Endodermal cell (in vitro differentiated cells): Measurements from ENCODE around the gene ULBP2. TPM values are rescaled to one million over a fixed set of nuclear protein-coding genes. Genes with fewer than 3 reads are reported as not detected.
"Not testable (repeated sequence)": the region's sequence is repeated elsewhere in the genome, so short reads cannot be mapped to it uniquely, and the experiment has no call there.

ENCODE experiments used
- DNase-seq: peaks from one replicate; pipeline ENCODE4 v3.0.0-alpha.2; 2017
- H3K27ac ChIP-seq: 2 replicates; pipeline ENCODE4 v1.5.1; 2013; ENCODE audit warnings: mild to moderate bottlenecking, low read depth, low read length, moderate library complexity
- H3K27me3 ChIP-seq: 2 replicates; pipeline ENCODE4 v1.6.1; 2013; ENCODE audit warnings: mild to moderate bottlenecking, low read length, moderate library complexity; ENCODE audit not compliant: insufficient read depth, control insufficient read depth, poor library complexity, severe bottlenecking
- H3K36me3 ChIP-seq: 2 replicates; pipeline ENCODE4 v1.7.0; 2013; ENCODE audit warnings: mild to moderate bottlenecking, low read length, moderate library complexity; ENCODE audit not compliant: control insufficient read depth, insufficient read depth
- H3K4me1 ChIP-seq: one replicate; pipeline ENCODE4 v1.7.0; 2013; ENCODE audit warnings: low read length; ENCODE audit not compliant: control insufficient read depth, insufficient read depth
- H3K4me3 ChIP-seq: 2 replicates; pipeline ENCODE4 v1.5.1; 2013; ENCODE audit warnings: mild to moderate bottlenecking, low read length, moderate library complexity
- H3K9ac ChIP-seq: 2 replicates; pipeline ENCODE4 v1.6.1; 2013; ENCODE audit warnings: mild to moderate bottlenecking, low read length, moderate library complexity; ENCODE audit not compliant: poor library complexity, severe bottlenecking; ENCODE audit errors: extremely low read depth
- H3K9me3 ChIP-seq: 2 replicates; pipeline ENCODE4 v1.6.1; 2013; ENCODE audit warnings: mild to moderate bottlenecking, low read length, moderate library complexity; ENCODE audit not compliant: control insufficient read depth
- H3K27ac Mint-ChIP-seq: 2 replicates; pipeline ENCODE4 v1.8.0; 2020; ENCODE audit warnings: mixed read lengths
- H3K27me3 Mint-ChIP-seq: 2 replicates; pipeline ENCODE4 v1.8.0; 2021; ENCODE audit warnings: mild to moderate bottlenecking, mixed read lengths; ENCODE audit not compliant: insufficient read depth
- H3K36me3 Mint-ChIP-seq: 2 replicates; pipeline ENCODE4 v1.8.0; 2020; ENCODE audit warnings: low read depth, mixed read lengths
- H3K4me1 Mint-ChIP-seq: 2 replicates; pipeline ENCODE4 v1.8.0; 2020; ENCODE audit warnings: mixed read lengths
- H3K4me3 Mint-ChIP-seq: 2 replicates; pipeline ENCODE4 v1.8.0; 2020; ENCODE audit warnings: mild to moderate bottlenecking, moderate library complexity, mixed read lengths
- H3K9me3 Mint-ChIP-seq: 2 replicates; pipeline ENCODE4 v1.8.0; 2020; ENCODE audit warnings: mild to moderate bottlenecking, mixed read lengths
- WGBS, 2 experiments: methylation state at CpG; one replicate each; pipeline versions ENCODE4 v1.1.5 to v1.1.7; 2013; ENCODE audit warnings: missing lambda C conversion rate in 2 of 2, mixed read lengths in 1 of 2; ENCODE audit not compliant: insufficient coverage in 1 of 2, insufficient read length in 1 of 2; 5-methylcytosine and 5-hydroxymethylcytosine counted together
- total RNA-seq, 2 donors: library from RNA; stranded (reverse); fragmentation: NEBNext Ultra II Directional in 1 of 2; extraction: Animal tissue kit (Norgen Biotek cat#: 25700) in 1 of 2; gene quantifications; 2 replicates in 1 of 2; 3 replicates in 1 of 2; pipeline ENCODE4 v1.2.1, GENCODE V29; 2021
- TF ChIP-seq, protein P1 (sequence below): fragments of 200-600 bp; sonication (generic); conservative IDR thresholded peaks from 2 replicates; pipeline ENCODE4 v1.5.0; 2021; ENCODE audit warnings: antibody characterized with exemption, mild to moderate bottlenecking

The ULBP2 gene
- total RNA-seq, 2 donors from 2014 or later = 0.20 TPM; not detected in 1

GRCh38 chr6:149951096-149951495 lies 9.3 kb downstream of the ULBP2 start:
- Histone ChIP-seq H3K9ac (no peak overlapping the region), H3K36me3 (no peaks in the 10 kb centered on the region), H3K27ac (no peak overlapping the region), H3K4me3 (no peak overlapping the region), H3K9me3 (no peaks in the 10 kb centered on the region), H3K4me1 (no peaks in the 10 kb centered on the region), H3K27me3 (peaks cover 93% of the 10 kb centered on the region)
- Mint-ChIP-seq H3K27ac (no peak overlapping the region), H3K36me3 (no peaks in the 10 kb centered on the region), H3K9me3 (peaks cover 2% of the 10 kb centered on the region), H3K27me3 (peaks cover 91% of the 10 kb centered on the region), H3K4me1 (peaks cover 2% of the 10 kb centered on the region), H3K4me3 (no peak overlapping the region)
- 81 to 87% methylated on average over 3 to 9 of the region's 9 CpGs for WGBS, 2 experiments
- no peak for DNase-seq
- TF ChIP-seq, protein P1, sequence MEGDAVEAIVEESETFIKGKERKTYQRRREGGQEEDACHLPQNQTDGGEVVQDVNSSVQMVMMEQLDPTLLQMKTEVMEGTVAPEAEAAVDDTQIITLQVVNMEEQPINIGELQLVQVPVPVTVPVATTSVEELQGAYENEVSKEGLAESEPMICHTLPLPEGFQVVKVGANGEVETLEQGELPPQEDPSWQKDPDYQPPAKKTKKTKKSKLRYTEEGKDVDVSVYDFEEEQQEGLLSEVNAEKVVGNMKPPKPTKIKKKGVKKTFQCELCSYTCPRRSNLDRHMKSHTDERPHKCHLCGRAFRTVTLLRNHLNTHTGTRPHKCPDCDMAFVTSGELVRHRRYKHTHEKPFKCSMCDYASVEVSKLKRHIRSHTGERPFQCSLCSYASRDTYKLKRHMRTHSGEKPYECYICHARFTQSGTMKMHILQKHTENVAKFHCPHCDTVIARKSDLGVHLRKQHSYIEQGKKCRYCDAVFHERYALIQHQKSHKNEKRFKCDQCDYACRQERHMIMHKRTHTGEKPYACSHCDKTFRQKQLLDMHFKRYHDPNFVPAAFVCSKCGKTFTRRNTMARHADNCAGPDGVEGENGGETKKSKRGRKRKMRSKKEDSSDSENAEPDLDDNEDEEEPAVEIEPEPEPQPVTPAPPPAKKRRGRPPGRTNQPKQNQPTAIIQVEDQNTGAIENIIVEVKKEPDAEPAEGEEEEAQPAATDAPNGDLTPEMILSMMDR = no peak

DNA sequence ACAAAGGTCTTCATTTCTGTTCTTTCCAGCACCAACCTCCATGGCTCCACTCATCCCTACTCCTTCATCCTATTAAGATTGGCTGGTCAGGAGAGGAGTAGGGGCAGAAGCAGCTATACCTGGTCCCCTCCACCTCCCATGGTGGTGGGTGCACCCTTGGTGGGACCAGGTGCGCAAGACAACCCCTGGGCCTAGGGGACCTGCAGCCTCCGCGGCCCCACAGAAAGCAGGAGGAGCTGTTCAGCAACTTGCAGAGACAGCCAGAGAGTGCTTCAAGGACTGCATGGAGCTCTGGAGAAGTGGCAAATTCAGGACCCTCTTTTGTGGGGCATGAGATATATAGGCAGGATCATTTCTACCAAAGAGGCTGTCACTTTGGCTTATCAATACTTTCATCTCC lies 9.8 kb downstream of the ULBP2 start:
- Histone ChIP-seq H3K27me3 (peaks cover 93% of the 10 kb centered on the region), H3K9me3 (no peaks in the 10 kb centered on the region), H3K27ac (no peak overlapping the region), H3K9ac (no peak overlapping the region), H3K4me1 (no peaks in the 10 kb centered on the region), H3K4me3 (no peak overlapping the region), H3K36me3 (no peaks in the 10 kb centered on the region)
- H3K9me3 Mint-ChIP-seq = peaks cover 2% of the 10 kb centered on the region
- H3K4me1 Mint-ChIP-seq = peaks cover 2% of the 10 kb centered on the region
- peaks cover 90% of the 10 kb centered on the region for H3K27me3 Mint-ChIP-seq
- H3K36me3 Mint-ChIP-seq = no peaks in the 10 kb centered on the region
- H3K4me3 Mint-ChIP-seq = no peak overlapping the region
- TF ChIP-seq, protein P1 = no peak
- no peak for DNase-seq
- WGBS, 2 experiments = 87 to 90% methylated on average over 3 of the region's 3 CpGs
- H3K27ac Mint-ChIP-seq = no peak overlapping the region

GRCh38 chr6:149953390-149953789 lies 11.6 kb downstream of the ULBP2 start:
- not testable (repeated sequence) for H3K4me1 Mint-ChIP-seq, H3K4me3 ChIP-seq, H3K27ac ChIP-seq, H3K9me3 Mint-ChIP-seq, H3K4me1 ChIP-seq, H3K4me3 Mint-ChIP-seq, H3K9me3 ChIP-seq, H3K36me3 Mint-ChIP-seq, H3K36me3 ChIP-seq, H3K9ac ChIP-seq, H3K27ac Mint-ChIP-seq
- H3K27me3 Mint-ChIP-seq = peaks cover 97% of the 10 kb centered on the region
- WGBS, 2 experiments = 44 to 57% methylated on average over 2 of the region's 2 CpGs
- peak; percentile 42 for DNase-seq
- H3K27me3 ChIP-seq = peaks cover 100% of the 10 kb centered on the region

GRCh38 chr6:149953934-149954327 lies 12.1 kb downstream of the ULBP2 start:
- H3K27ac Mint-ChIP-seq, H3K4me1 ChIP-seq, H3K9me3 Mint-ChIP-seq, H3K4me3 Mint-ChIP-seq, H3K36me3 Mint-ChIP-seq, H3K27ac ChIP-seq, DNase-seq, H3K4me3 ChIP-seq, H3K4me1 Mint-ChIP-seq, H3K9ac ChIP-seq, H3K36me3 ChIP-seq, H3K9me3 ChIP-seq: not testable (repeated sequence)
- WGBS, 2 experiments = no CpG with 5 or more reads among the region's 10 CpGs
- H3K27me3 ChIP-seq = peaks cover 100% of the 10 kb centered on the region
- H3K27me3 Mint-ChIP-seq = peaks cover 95% of the 10 kb centered on the region
- TF ChIP-seq, protein P1 = peak; percentile 15

GRCh38 chr6:149954328-149954983 lies 12.6 kb downstream of the ULBP2 start:
- not testable (repeated sequence) for H3K9me3 Mint-ChIP-seq, H3K36me3 ChIP-seq, H3K4me3 Mint-ChIP-seq, H3K4me1 Mint-ChIP-seq, H3K36me3 Mint-ChIP-seq, H3K4me3 ChIP-seq, H3K27ac ChIP-seq, H3K9me3 ChIP-seq, H3K27ac Mint-ChIP-seq, H3K9ac ChIP-seq, H3K4me1 ChIP-seq
- peaks cover 96% of the 10 kb centered on the region for H3K27me3 Mint-ChIP-seq
- peak; percentile 18 for DNase-seq
- peaks cover 100% of the 10 kb centered on the region for H3K27me3 ChIP-seq
- WGBS, 2 experiments = 15% methylated on average over 35 of the region's 53 CpGs; no CpG with 5 or more reads in 1 of the 2 experiments
